Omental fat pad (tissue), 4 donors: ENCODE data around the gene FIGNL2. TPM values are rescaled to one million over a fixed set of nuclear protein-coding genes. Genes with fewer than 3 reads are reported as not detected.

Experiments
- ATAC-seq: fragments of 150-250 bp; one replicate; pipeline ENCODE4 v1.9.1; 2016; ENCODE audit warnings: mild to moderate bottlenecking, moderate library complexity; ENCODE audit not compliant: low FRiP score
- DNase-seq: peaks from one replicate; pipeline ENCODE4 v3.0.0-alpha.2; 2019; ENCODE audit warnings: low spot score
- total RNA-seq, 4 donors: library from RNA; depleted of rRNA; stranded (reverse); fragments of >200 nt; gene quantifications; one replicate each; pipeline ENCODE4 v1.1.0, GENCODE V29; 2016
- TF ChIP-seq, protein P1 (sequence below), 3 donors: fragments of 450-650 bp; IDR thresholded peaks; one replicate each; pipeline ENCODE4 v1.5.1; 2016 to 2017; ENCODE audit warnings: antibody characterized with exemption in 3 of 3, mild to moderate bottlenecking in 3 of 3, moderate library complexity in 2 of 3

Gene FIGNL2
- total RNA-seq, 4 donors from 2014 or later, result 0.24 to 0.63 (median 0.63) TPM; not detected in 1

DNA sequence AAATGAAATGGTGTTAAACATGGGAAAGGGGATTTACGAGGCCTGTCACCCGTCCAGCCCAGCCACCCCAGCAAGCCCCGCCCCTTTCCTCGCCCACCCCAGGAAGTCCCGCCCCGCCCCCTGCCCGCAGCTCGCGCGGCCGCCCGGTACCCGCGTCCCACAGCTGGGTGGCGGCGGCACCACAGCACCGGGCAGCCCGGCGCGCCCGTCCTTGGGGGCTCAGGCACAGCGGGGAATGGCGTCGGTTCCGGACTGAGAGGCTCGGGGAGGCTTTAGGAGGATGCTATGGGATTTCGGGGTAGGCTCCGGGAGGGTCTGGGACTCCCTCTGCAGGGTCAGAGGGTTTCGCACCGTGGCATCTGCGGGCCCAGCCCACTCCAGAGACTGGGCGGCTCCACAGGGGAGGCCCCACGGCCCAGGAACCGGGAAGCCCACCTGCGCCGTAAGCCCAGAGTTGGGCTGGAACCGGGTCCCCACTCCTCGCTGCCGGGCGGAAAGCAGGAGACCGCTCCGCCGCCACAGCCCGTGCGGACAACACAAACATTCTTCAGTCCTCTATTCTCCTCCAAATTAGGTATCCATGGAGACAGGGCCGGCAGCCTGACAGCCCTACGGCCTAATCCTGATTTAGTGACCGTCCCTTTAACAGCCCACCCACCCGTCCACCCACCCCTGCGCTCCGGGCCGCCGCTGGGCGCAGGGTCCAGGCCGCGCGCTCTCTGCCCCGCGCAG lies 1.4 kb downstream of the FIGNL2 start:
- TF ChIP-seq, protein P1, sequence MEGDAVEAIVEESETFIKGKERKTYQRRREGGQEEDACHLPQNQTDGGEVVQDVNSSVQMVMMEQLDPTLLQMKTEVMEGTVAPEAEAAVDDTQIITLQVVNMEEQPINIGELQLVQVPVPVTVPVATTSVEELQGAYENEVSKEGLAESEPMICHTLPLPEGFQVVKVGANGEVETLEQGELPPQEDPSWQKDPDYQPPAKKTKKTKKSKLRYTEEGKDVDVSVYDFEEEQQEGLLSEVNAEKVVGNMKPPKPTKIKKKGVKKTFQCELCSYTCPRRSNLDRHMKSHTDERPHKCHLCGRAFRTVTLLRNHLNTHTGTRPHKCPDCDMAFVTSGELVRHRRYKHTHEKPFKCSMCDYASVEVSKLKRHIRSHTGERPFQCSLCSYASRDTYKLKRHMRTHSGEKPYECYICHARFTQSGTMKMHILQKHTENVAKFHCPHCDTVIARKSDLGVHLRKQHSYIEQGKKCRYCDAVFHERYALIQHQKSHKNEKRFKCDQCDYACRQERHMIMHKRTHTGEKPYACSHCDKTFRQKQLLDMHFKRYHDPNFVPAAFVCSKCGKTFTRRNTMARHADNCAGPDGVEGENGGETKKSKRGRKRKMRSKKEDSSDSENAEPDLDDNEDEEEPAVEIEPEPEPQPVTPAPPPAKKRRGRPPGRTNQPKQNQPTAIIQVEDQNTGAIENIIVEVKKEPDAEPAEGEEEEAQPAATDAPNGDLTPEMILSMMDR (IDR thresholded peaks at IDR 0.05), result no peak
- DNase-seq (no peak), ATAC-seq (peak; percentile 47)

- DNase-seq (no peak), ATAC-seq (no peak)
- TF ChIP-seq, protein P1 (IDR thresholded peaks at IDR 0.05), result no peak
These were observed 2.2 kb downstream of the FIGNL2 start for GRCh38 chr12:51846271-51846691.

- no peak for DNase-seq
- ATAC-seq, result no peak
- TF ChIP-seq, protein P1 (IDR thresholded peaks at IDR 0.05), result no peak
These were observed 3.0 kb downstream of the FIGNL2 start for GRCh38 chr12:51845482-51845881.

DNA sequence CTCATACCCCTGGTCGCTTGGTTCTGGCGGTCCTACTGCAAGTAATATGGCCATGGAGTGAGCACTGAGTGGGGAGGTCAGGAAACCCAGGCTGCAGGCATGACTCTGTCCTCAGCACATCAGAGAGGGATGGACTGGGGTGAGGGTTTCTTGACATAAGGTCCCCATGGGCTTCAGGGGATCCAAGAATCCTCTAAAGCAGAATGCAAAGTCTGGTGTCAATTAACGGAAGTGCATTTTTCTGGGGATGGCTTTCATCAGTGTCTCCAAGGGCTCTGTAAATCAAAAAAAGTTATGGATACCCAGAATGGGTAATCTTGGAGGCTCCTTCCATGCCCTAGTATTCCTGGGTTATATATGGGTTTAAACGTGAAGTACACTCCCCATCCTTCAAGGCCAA lies 3.7 kb downstream of the FIGNL2 start:
- no peak for ATAC-seq
- DNase-seq, result no peak
- TF ChIP-seq, protein P1 (IDR thresholded peaks at IDR 0.05), result no peak

- TF ChIP-seq, protein P1 (IDR thresholded peaks at IDR 0.05), result no peak
- DNase-seq (no peak), ATAC-seq (no peak)
These were observed 6.8 kb downstream of the FIGNL2 start for GRCh38 chr12:51841727-51842126.

GRCh38 chr12:51840966-51841365 lies 7.6 kb downstream of the FIGNL2 start:
- DNase-seq (no peak), ATAC-seq (no peak)
- TF ChIP-seq, protein P1 (IDR thresholded peaks at IDR 0.05), result no peak

- no peak for ATAC-seq
- TF ChIP-seq, protein P1 (IDR thresholded peaks at IDR 0.05), result no peak
- no peak for DNase-seq
These were observed 9.1 kb downstream of the FIGNL2 start for GRCh38 chr12:51839310-51839947.
